T47D (cell line): ENCODE measurements around the gene CUL9.

ENCODE experiments used
- DNase-seq, 2 experiments: peaks; one replicate each; pipeline versions ENCODE4 v3.0.0 to v3.0.0-alpha.2; 2011 to 2012; ENCODE audit warnings: low read depth in 1 of 2, low spot score in 1 of 2
- JUND ChIP-seq: IDR thresholded peaks from 2 replicates; pipeline ENCODE4 v1.6.1; 2012; ENCODE audit warnings: low read depth
- in situ Hi-C: cut with HindIII; loops from 2 replicates; pipeline ENCODE4 v1.10.0; 2016; ENCODE audit warnings: low sequenced_read_pairs, low pct_unique_long_range_greater_than_20kb

Gene CUL9

GRCh38 chr6:43231053-43231452 lies 49.1 kb downstream of the CUL9 start:
- in situ Hi-C loops = no loop called here
- DNase-seq = no peak
- TF ChIP-seq JUND = no peak

GRCh38 chr6:43231735-43232450 lies 49.9 kb downstream of the CUL9 start:
- in situ Hi-C loops = no loop called here
- TF ChIP-seq JUND = no peak
- no peak for DNase-seq

GRCh38 chr6:43235841-43236240 lies 53.8 kb downstream of the CUL9 start:
- TF ChIP-seq JUND = no peak
- in situ Hi-C loops = no loop called here
- no peak for DNase-seq

GRCh38 chr6:43239054-43239453 lies 57.1 kb downstream of the CUL9 start:
- no peak for DNase-seq
- TF ChIP-seq JUND = no peak
- in situ Hi-C loops = no loop called here

GRCh38 chr6:43240950-43241349 lies 59.0 kb downstream of the CUL9 start:
- in situ Hi-C loops = no loop called here
- DNase-seq = no peak
- TF ChIP-seq JUND = no peak

- in situ Hi-C loops = no loop called here
- DNase-seq = no peak
- no peak for TF ChIP-seq JUND
Measured at GRCh38 chr6:43241446-43241845, 59.5 kb downstream of the CUL9 start.

GRCh38 chr6:43242908-43243663 lies 61.1 kb downstream of the CUL9 start, which contains the start of gene TTBK1:
TSS of gene TTBK1 (plus strand) at chr6:43243481. CDS start at chr6:43246661, 3,180 bp downstream.
- in situ Hi-C loops = no loop called here
- no peak for DNase-seq
- no peak for TF ChIP-seq JUND

GRCh38 chr6:43243664-43244321 lies 61.8 kb downstream of the CUL9 start:
- in situ Hi-C loops = no loop called here
- no peak for TF ChIP-seq JUND
- DNase-seq = no peak

- TF ChIP-seq JUND = no peak
- in situ Hi-C loops = no loop called here
- peak; percentile 93 to 95 for DNase-seq
Measured at GRCh38 chr6:43246301-43247113, 64.5 kb downstream of the CUL9 start.

- DNase-seq = peak; percentile 90 to 98
- no peak for TF ChIP-seq JUND
- in situ Hi-C loops = no loop called here
Measured at GRCh38 chr6:43247114-43247999, 65.4 kb downstream of the CUL9 start.

GRCh38 chr6:43248101-43248500 lies 66.1 kb downstream of the CUL9 start:
- TF ChIP-seq JUND = no peak
- DNase-seq = no peak
- in situ Hi-C loops = no loop called here
